ENCODE data around the gene SOD2. TPM values are rescaled to one million over a fixed set of nuclear protein-coding genes. Genes with fewer than 3 reads are reported as not detected.
"Not testable (repeated sequence)": the region's sequence is repeated elsewhere in the genome, so short reads cannot be mapped to it uniquely, and the experiment has no call there.

Gene SOD2
- total RNA-seq, 2 experiments from 2014 or later: 103 to 108 TPM

DNA sequence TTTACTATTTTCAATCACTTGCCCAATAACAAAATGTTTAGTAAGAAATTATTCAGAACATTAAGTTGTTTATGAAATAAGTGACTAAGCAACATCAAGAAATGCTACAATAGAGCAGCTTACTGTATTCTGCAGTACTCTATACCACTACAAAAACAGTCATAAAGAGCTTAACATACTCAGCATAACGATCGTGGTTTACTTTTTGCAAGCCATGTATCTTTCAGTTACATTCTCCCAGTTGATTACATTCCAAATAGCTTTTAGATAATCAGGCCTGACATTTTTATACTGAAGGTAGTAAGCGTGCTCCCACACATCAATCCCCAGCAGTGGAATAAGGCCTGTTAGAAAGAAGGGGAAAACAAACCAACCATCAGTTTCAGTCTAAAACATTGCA lies 10.7 kb downstream of the SOD2 start:
- intact Hi-C loops (cut with micrococcal nuclease): no loop called here
- Mint-ChIP-seq H3K9me3 (no peaks in the 10 kb centered on the region), H3K27me3 (no peaks in the 10 kb centered on the region), H3K27ac (peak overlapping the region; percentile 52), H3K4me1 (ENCODE audit: low read depth) (peaks cover 47% of the 10 kb centered on the region), H3K36me3 (peaks cover 50% of the 10 kb centered on the region), H3K4me3 (no peak overlapping the region)
- ChIA-PET POLR2A (interaction anchor here (0.6 to 1.9 kb wide), 5 partner anchors 11 to 248 kb away, joined by 3 to 9 read pairs (median 3); partner anchors contain the start of genes SOD2 and WTAP), CTCF (interaction anchor here (1.2 to 2.0 kb wide), 3 partner anchors 9 to 105 kb away, joined by 3 to 13 read pairs (median 4); no protein-coding TSS in a partner anchor)
- no peak for DNase-seq

GRCh38 chr6:159681191-159681880 lies 11.7 kb downstream of the SOD2 start:
- H3K9me3 Mint-ChIP-seq: peaks cover 2% of the 10 kb centered on the region
- H3K27me3 Mint-ChIP-seq: no peaks in the 10 kb centered on the region
- intact Hi-C loops (cut with micrococcal nuclease): no loop called here
- DNase-seq: no peak
- peak overlapping the region; percentile 29 for H3K27ac Mint-ChIP-seq
- H3K4me3 Mint-ChIP-seq: no peak overlapping the region
- ChIA-PET POLR2A (interaction anchor here (0.6 to 2.4 kb wide), 4 partner anchors 12 to 99 kb away, joined by 3 to 9 read pairs (median 6); partner anchors contain the start of genes SOD2 and WTAP), CTCF (interaction anchor here (1.2 to 2.0 kb wide), 3 partner anchors 10 to 547 kb away, joined by 3 to 13 read pairs (median 4); no protein-coding TSS in a partner anchor)
- peaks cover 51% of the 10 kb centered on the region for H3K36me3 Mint-ChIP-seq
- peaks cover 39% of the 10 kb centered on the region for H3K4me1 Mint-ChIP-seq (ENCODE audit: low read depth)

GRCh38 chr6:159680104-159680503 lies 12.9 kb downstream of the SOD2 start:
- no peak overlapping the region for H3K4me3 Mint-ChIP-seq
- intact Hi-C loops (cut with micrococcal nuclease): loop anchor here (1.0 kb wide), 1 partner anchor 11 kb away; no protein-coding TSS in a partner anchor
- no peak for DNase-seq
- ChIA-PET POLR2A (interaction anchor here (0.9 to 2.4 kb wide), 5 partner anchors 14 to 108 kb away, joined by 3 to 7 read pairs (median 6); partner anchors contain the start of genes SOD2 and WTAP), CTCF (interaction anchor here (0.9 to 1.6 kb wide), 6 partner anchors 81 to 576 kb away, joined by 3 to 7 read pairs (median 3); partner anchors contain the start of gene ACAT2)
- H3K27ac Mint-ChIP-seq: peak overlapping the region; percentile 83
- no peaks in the 10 kb centered on the region for H3K27me3 Mint-ChIP-seq
- H3K4me1 Mint-ChIP-seq (ENCODE audit: low read depth): peaks cover 36% of the 10 kb centered on the region
- H3K36me3 Mint-ChIP-seq: peaks cover 49% of the 10 kb centered on the region
- H3K9me3 Mint-ChIP-seq: peaks cover 8% of the 10 kb centered on the region

DNA sequence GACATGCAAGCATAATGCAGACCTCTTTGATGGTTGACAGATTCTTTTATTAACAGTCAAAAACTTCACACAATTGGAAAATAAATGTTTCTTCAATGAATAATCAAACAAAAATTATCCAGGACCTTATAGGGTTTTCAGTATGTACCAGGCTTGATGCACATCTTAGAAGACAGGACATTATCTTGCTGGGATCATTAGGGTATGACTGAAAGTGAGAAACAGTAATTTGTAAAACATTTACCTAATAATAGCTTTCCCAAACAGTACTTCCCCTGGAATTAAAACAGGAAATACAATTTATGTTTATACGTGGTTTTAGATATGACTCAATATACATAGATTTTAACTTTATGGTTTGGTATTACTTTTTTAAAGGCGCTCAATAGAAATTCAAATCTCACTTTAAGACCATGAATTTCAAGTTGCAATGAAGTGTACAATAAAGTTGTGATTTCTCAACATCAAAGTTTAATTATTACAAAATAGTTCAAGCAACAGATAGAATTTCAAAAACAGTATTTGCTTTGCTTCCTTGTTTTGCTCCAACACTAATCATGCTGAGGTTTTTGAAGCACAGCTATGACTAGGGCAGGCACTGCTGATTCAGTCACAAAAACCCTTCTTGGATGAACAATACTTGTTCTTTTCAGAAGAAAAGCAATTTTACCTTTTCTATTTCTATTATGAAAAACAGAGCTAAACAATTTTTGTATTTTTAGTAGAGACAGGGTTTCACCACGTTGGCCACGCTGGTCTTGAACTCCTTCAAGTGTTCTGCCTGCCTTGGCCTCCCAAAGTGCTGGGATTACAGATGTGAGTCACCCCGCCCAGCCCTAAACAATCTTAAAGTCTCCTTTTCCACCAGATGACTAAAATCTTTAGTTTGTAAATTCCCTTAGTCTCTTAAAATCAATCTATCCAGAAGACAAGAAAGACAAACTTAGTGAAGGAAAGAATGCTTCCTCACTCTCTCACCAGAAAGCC lies 13.7 kb downstream of the SOD2 start:
- peaks cover 36% of the 10 kb centered on the region for H3K4me1 Mint-ChIP-seq (ENCODE audit: low read depth)
- peak; percentile 69 for DNase-seq
- H3K27me3 Mint-ChIP-seq: no peaks in the 10 kb centered on the region
- peak overlapping the region; percentile 83 for H3K27ac Mint-ChIP-seq
- ChIA-PET POLR2A (interaction anchor here (0.9 to 2.4 kb wide), 5 partner anchors 14 to 109 kb away, joined by 3 to 7 read pairs (median 6); partner anchors contain the start of genes SOD2 and WTAP), CTCF (interaction anchor here (0.9 to 1.6 kb wide), 6 partner anchors 82 to 575 kb away, joined by 3 to 7 read pairs (median 3); partner anchors contain the start of gene ACAT2)
- no peak overlapping the region for H3K4me3 Mint-ChIP-seq
- H3K9me3 Mint-ChIP-seq: peaks cover 9% of the 10 kb centered on the region
- intact Hi-C loops (cut with micrococcal nuclease): loop anchor here (1.0 kb wide), 2 partner anchors 12 to 252 kb away; no protein-coding TSS in a partner anchor
- peaks cover 46% of the 10 kb centered on the region for H3K36me3 Mint-ChIP-seq

- no peak overlapping the region for H3K27ac Mint-ChIP-seq
- H3K4me1 Mint-ChIP-seq (ENCODE audit: low read depth): peaks cover 36% of the 10 kb centered on the region
- ChIA-PET POLR2A (interaction anchor here (0.6 to 1.9 kb wide), 3 partner anchors 15 to 421 kb away, joined by 3 to 6 read pairs (median 3); partner anchors contain the start of gene SOD2), CTCF (no interaction called here)
- H3K27me3 Mint-ChIP-seq: no peaks in the 10 kb centered on the region
- H3K36me3 Mint-ChIP-seq: peaks cover 43% of the 10 kb centered on the region
- peaks cover 9% of the 10 kb centered on the region for H3K9me3 Mint-ChIP-seq
- DNase-seq: no peak
- intact Hi-C loops (cut with micrococcal nuclease): no loop called here
- H3K4me3 Mint-ChIP-seq: no peak overlapping the region
These were observed 14.5 kb downstream of the SOD2 start for GRCh38 chr6:159678574-159678973.

- CTCF ChIA-PET: no interaction called here
- POLR2A ChIA-PET: interaction anchor here (0.6 to 0.7 kb wide), 2 partner anchors 20 to 420 kb away, joined by 3 read pairs; no protein-coding TSS in a partner anchor
- Mint-ChIP-seq H3K27ac (no peak overlapping the region), H3K36me3 (peaks cover 44% of the 10 kb centered on the region), H3K27me3 (no peaks in the 10 kb centered on the region), H3K9me3 (peaks cover 9% of the 10 kb centered on the region), H3K4me1 (ENCODE audit: low read depth) (peaks cover 36% of the 10 kb centered on the region), H3K4me3 (no peak overlapping the region)
- intact Hi-C loops (cut with micrococcal nuclease): no loop called here
- DNase-seq: no peak
These were observed 15.4 kb downstream of the SOD2 start for GRCh38 chr6:159677506-159678165.

GRCh38 chr6:159676890-159677505 lies 16.0 kb downstream of the SOD2 start:
- H3K27ac Mint-ChIP-seq: no peak overlapping the region
- peaks cover 40% of the 10 kb centered on the region for H3K36me3 Mint-ChIP-seq
- CTCF ChIA-PET: no interaction called here
- peaks cover 31% of the 10 kb centered on the region for H3K4me1 Mint-ChIP-seq (ENCODE audit: low read depth)
- no peak for DNase-seq
- POLR2A ChIA-PET: no interaction called here
- peaks cover 10% of the 10 kb centered on the region for H3K9me3 Mint-ChIP-seq
- intact Hi-C loops (cut with micrococcal nuclease): no loop called here
- no peak overlapping the region for H3K4me3 Mint-ChIP-seq
- no peaks in the 10 kb centered on the region for H3K27me3 Mint-ChIP-seq

DNA sequence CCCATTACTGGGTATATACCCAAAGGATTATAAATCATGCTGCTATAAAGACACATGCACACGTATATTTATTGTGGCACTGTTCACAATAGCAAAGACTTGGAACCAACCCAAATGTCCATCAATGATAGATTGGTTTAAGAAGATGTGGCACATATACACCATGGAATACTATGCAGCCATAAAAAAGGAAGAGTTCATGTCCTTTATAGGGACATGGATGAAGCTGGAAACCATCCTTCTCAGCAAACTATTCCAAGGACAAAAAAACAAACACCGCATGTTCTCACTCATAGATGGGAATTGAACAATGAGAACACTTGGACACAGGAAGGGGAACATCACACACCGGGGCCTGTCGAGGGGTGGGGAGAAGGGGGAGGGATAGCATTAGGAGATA lies 16.8 kb downstream of the SOD2 start:
- intact Hi-C loops (cut with micrococcal nuclease); H3K27ac Mint-ChIP-seq; CTCF ChIA-PET; H3K4me3 Mint-ChIP-seq; POLR2A ChIA-PET; H3K27me3 Mint-ChIP-seq; DNase-seq: not testable (repeated sequence)
- Mint-ChIP-seq H3K9me3 (peaks cover 13% of the 10 kb centered on the region), H3K4me1 (ENCODE audit: low read depth) (peaks cover 24% of the 10 kb centered on the region), H3K36me3 (peaks cover 37% of the 10 kb centered on the region)

DNA sequence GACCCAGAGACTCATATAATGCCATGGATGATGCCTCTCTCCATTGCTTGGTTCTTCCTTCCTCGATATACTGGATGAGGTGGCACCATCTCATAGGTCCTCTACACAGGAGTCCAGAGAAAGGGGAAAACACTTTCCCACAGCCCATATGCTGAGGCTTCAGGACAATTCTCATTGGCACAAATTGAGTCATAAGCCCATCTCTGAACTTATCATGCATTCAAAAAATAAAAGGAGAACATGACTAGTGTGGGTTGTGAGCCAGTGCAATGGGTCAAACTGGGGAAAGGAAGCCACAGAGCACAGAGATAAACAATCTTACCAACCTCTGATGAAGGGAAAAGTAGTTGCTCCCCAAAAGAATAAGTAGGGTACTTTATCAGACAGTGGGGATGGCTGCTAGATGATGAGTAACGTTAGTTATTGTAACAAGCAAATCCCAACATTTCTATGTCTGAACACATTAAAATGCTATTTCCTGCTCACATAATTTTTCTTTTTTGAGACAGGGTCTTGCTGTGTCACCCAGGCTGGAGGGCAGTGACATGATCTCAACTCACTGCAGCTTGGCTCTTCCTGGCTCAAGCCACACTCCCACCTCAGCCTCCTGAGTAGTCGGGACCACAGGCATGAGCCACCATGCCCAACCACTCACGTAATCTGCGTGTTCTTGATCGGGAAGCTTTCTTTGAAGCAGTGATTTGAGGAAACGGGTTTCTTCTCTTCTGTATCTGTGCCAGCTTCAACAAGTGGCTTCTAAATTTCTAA lies 27.0 kb downstream of the SOD2 start:
- peaks cover 31% of the 10 kb centered on the region for H3K36me3 Mint-ChIP-seq
- intact Hi-C loops (cut with micrococcal nuclease): no loop called here
- no peak overlapping the region for H3K27ac Mint-ChIP-seq
- ChIA-PET CTCF (interaction anchor here (2.8 kb wide), 1 partner anchor 11 kb away, joined by 12 read pairs; no protein-coding TSS in a partner anchor), POLR2A (no interaction called here)
- no peak for DNase-seq
- no peaks in the 10 kb centered on the region for H3K27me3 Mint-ChIP-seq
- H3K9me3 Mint-ChIP-seq: peaks cover 5% of the 10 kb centered on the region
- H3K4me1 Mint-ChIP-seq (ENCODE audit: low read depth): no peaks in the 10 kb centered on the region
- H3K4me3 Mint-ChIP-seq: no peak overlapping the region

GRCh38 chr6:159663368-159663889 lies 29.6 kb downstream of the SOD2 start:
- POLR2A ChIA-PET; H3K4me1 Mint-ChIP-seq (ENCODE audit: low read depth); H3K9me3 Mint-ChIP-seq; H3K27me3 Mint-ChIP-seq; H3K27ac Mint-ChIP-seq; intact Hi-C loops (cut with micrococcal nuclease); CTCF ChIA-PET; H3K4me3 Mint-ChIP-seq; DNase-seq: not testable (repeated sequence)
- peaks cover 24% of the 10 kb centered on the region for H3K36me3 Mint-ChIP-seq
